ENCODE results near the gene ARHGAP9.
A peak's percentile ranks its signal among the peaks of the same experiment; 100 is the strongest.

ARHGAP9 gene

DNA sequence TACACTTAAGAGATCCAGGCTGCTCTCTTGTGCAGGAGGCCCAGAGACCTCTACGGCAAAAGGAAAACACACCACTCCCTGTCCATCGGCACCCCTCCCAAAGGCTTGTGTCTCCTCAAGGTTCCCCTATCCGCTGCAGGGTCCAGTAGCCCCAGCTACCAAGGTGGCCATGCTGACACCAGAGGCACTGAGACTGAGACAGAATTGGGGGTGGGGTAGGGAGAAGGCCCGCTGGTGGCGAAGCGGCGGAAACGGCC lies 40.1 kb upstream of the ARHGAP9 start (continued):
- TF ChIP-seq ZFP3 (tag by site-specific recombination; IDR thresholded peaks at IDR 0.05; ENCODE audit: low read depth) (no peak), PRDM10 (tag by site-specific recombination; IDR thresholded peaks at IDR 0.05) (peak; percentile 81), ZNF830 (tag by site-specific recombination; IDR thresholded peaks at IDR 0.05; ENCODE audit: low read depth) (no peak), ZNF23 (tag by site-specific recombination; IDR thresholded peaks at IDR 0.05; ENCODE audit: borderline replicate concordance) (no peak)

DNA sequence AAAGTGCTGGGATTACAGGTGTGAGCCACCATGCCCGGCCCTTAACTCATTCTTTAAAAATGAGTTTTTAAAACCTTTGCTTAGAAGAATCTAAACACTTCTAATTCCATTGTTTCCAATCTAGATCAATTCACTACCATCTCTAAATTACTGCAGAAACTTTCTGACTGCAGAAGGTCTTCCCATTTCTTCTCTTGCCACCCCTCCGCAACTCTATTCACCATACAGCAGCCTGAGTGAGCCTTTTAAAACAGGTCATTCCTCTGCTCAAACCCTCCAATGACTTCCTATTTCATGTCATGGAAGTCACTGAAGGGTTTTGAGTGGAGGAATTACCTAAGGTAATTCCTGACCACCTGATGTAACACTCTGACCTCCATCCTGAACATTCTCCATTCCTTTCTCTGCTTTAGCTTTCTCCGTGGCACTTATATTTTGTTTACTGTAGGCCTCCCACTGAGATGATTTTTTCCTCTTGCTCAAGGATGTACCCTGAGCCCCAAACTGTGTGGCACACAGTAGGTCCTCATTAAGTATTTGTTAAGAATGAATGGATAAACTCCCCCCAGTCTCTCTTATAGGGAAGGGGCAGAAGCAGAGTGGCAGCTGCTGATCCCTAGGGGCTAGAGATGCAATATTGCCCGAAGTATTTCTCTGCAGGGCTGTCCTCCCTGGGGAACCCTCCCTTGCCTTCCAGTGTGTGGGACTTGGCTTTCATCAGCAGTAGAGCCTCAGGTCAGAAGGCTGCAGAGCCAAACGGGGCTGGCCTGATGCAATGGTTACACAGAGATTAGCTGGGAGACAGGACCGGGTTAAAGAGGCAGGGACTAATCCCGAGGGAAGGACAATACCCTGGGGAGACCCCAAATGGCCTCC lies 39.5 kb upstream of the ARHGAP9 start:
- H3K4me1 ChIP-seq (ENCODE audit: control insufficient read depth, insufficient read depth, low read length) = peaks cover 13% of the 10 kb centered on the region
- POLR2A ChIA-PET = interaction anchor here (0.6 to 2.2 kb wide), 11 partner anchors 7 to 1216 kb away, joined by 3 to 13 read pairs (median 5); partner anchors contain the start of genes DCTN2 and GLI1
- peak overlapping the region; percentile 86 for H3K27ac ChIP-seq (ENCODE audit: extremely low read depth, low read depth, low read length)
- H3K4me3 ChIP-seq (ENCODE audit: low read depth, low read length) = peak overlapping the region; percentile 79
- no peaks in the 10 kb centered on the region for H3K9me3 ChIP-seq (ENCODE audit: control insufficient read depth, insufficient read depth, low read depth, low read length)
- CTCF ChIA-PET = interaction anchor here (1.4 kb wide), 1 partner anchor 65 kb away, joined by 5 read pairs; no protein-coding TSS in a partner anchor
- H3K36me3 ChIP-seq (ENCODE audit: control insufficient read depth in 2 of 2, insufficient read depth in 1 of 2, low read length in 2 of 2) = peaks cover 21 to 57% of the 10 kb centered on the region in 2 experiments
- TF ChIP-seq SP3 (tag by site-specific recombination; IDR thresholded peaks at IDR 0.05) (no peak), ZNF404 (tag by site-specific recombination; IDR thresholded peaks at IDR 0.05) (no peak), BCL6B (tag by site-specific recombination; IDR thresholded peaks at IDR 0.05) (no peak), ZBTB1 (tag by site-specific recombination; IDR thresholded peaks at IDR 0.05) (no peak), GFI1B (tag by site-specific recombination; IDR thresholded peaks at IDR 0.05) (no peak), ZSCAN30 (tag by site-specific recombination; IDR thresholded peaks at IDR 0.05) (peak; percentile 14; the same call in 1 of the 2 replicates), WT1 (tag by site-specific recombination; IDR thresholded peaks at IDR 0.05) (peak; percentile 16; the same call in 1 of the 2 replicates), GLIS1 (tag by site-specific recombination; IDR thresholded peaks at IDR 0.05) (peak; percentile 74), KLF17 (tag by site-specific recombination; IDR thresholded peaks at IDR 0.05) (no peak), ZNF596 (tag by site-specific recombination; IDR thresholded peaks at IDR 0.05) (no peak), ZNF423 (tag by site-specific recombination; IDR thresholded peaks at IDR 0.05) (peak; percentile 58; the same call in 1 of the 2 replicates), ZNF560 (tag by site-specific recombination; IDR thresholded peaks at IDR 0.05; ENCODE audit: borderline replicate concordance) (no peak), SALL2 (tag by site-specific recombination; IDR thresholded peaks at IDR 0.05; ENCODE audit: borderline replicate concordance) (no peak), FEZF1 (tag by site-specific recombination; IDR thresholded peaks at IDR 0.05) (peak; percentile 88; the same call in 1 of the 2 replicates), ZNF792 (tag by site-specific recombination; IDR thresholded peaks at IDR 0.05) (no peak), ZNF426 (tag by site-specific recombination; IDR thresholded peaks at IDR 0.05) (no peak), ZNF398 (tag by site-specific recombination; IDR thresholded peaks at IDR 0.05) (no peak), ZSCAN18 (tag by site-specific recombination; IDR thresholded peaks at IDR 0.05) (no peak), ZNF473 (tag by site-specific recombination; IDR thresholded peaks at IDR 0.05) (no peak)

Measured in HEK293 (cell line).